GM19455 (cell line): Measurements from ENCODE around the gene PDCD1.
"Not testable (repeated sequence)": the region's sequence is repeated elsewhere in the genome, so short reads cannot be mapped to it uniquely, and the experiment has no call there.

ENCODE experiments used
- ATAC-seq: cut with Tn5 transposase; IDR thresholded peaks from one replicate; pipeline ENCODE4 v1.9.1; 2021; ENCODE audit not compliant: unreplicated experiment

The PDCD1 gene

GRCh38 chr2:241801611-241802420, 56.9 kb downstream of the PDCD1 start:
- no peak for ATAC-seq

- not testable (repeated sequence) for ATAC-seq
Measured at GRCh38 chr2:241800198-241800903, 58.3 kb downstream of the PDCD1 start.
